Thyroid gland (tissue), 4 donors: ENCODE measurements around the gene MRRF.

ENCODE experiments used
- POLR2A ChIP-seq, 2 donors: fragments of 450-650 bp; IDR thresholded peaks; one replicate each; pipeline ENCODE4 v1.6.1; 2017; ENCODE audit warnings: antibody characterized with exemption in 2 of 2, mild to moderate bottlenecking in 2 of 2, moderate library complexity in 1 of 2
- TF ChIP-seq, protein P1 (sequence below), 6 experiments: fragments of 200-600 bp in 3 of 6; fragments of 450-650 bp in 3 of 6; sonication (generic) in 3 of 6; IDR thresholded peaks; one replicate each; pipeline ENCODE4 v1.5.1; 2016 to 2019; ENCODE audit warnings: antibody characterized with exemption in 6 of 6, mild to moderate bottlenecking in 2 of 6, inconsistent platforms in 1 of 6, moderate library complexity in 1 of 6

DNA sequence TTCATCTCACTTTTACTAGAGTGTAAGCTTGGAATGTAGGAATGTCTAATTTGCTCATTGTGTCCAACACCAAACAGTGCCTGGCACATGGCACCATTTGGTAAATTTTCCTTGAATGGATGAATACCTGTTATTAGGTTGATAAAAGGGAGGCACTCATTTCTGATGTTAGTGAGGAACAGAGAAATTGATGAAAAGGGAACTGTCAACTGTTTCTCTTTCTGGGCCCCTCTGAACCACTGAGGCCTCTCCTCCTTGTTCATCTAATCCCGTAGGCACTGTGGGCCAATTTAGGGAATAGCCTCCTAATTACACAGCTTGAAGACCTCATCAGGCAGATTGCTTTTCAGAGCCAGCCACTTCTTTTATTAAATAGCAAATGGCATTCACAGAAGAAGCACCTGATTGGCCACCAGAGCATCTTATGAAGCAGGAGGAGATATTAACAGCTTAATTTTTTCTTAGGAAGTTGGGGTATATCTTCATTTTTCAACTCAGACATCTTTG, 22.6 kb downstream of the MRRF start:
- TF ChIP-seq, protein P1, sequence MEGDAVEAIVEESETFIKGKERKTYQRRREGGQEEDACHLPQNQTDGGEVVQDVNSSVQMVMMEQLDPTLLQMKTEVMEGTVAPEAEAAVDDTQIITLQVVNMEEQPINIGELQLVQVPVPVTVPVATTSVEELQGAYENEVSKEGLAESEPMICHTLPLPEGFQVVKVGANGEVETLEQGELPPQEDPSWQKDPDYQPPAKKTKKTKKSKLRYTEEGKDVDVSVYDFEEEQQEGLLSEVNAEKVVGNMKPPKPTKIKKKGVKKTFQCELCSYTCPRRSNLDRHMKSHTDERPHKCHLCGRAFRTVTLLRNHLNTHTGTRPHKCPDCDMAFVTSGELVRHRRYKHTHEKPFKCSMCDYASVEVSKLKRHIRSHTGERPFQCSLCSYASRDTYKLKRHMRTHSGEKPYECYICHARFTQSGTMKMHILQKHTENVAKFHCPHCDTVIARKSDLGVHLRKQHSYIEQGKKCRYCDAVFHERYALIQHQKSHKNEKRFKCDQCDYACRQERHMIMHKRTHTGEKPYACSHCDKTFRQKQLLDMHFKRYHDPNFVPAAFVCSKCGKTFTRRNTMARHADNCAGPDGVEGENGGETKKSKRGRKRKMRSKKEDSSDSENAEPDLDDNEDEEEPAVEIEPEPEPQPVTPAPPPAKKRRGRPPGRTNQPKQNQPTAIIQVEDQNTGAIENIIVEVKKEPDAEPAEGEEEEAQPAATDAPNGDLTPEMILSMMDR (IDR thresholded peaks at IDR 0.05), result no peak
- TF ChIP-seq POLR2A (IDR thresholded peaks at IDR 0.05), result no peak
